Adipose tissue (tissue), 3 donors: ENCODE results near the gene AGBL4. TPM values are rescaled to one million over a fixed set of nuclear protein-coding genes. Genes with fewer than 3 reads are reported as not detected.

ENCODE experiments used
- H3K27ac ChIP-seq: one replicate; pipeline ENCODE4 v1.5.1; 2013; ENCODE audit warnings: low read depth, low read length
- WGBS, 3 donors: extraction: QIAGEN DNeasy Blood & Tissue Kit; methylation state at CpG; one replicate each; pipeline ENCODE4 v1.1.7; 2013; 5-methylcytosine and 5-hydroxymethylcytosine counted together
- polyA plus RNA-seq, 3 donors: library from polyadenylated mRNA; stranded (reverse); fragments of 200-250 nt; gene quantifications; one replicate each; pipeline ENCODE4 v1.2.3, GENCODE V29; 2013
- donor health status: healthy with polysubstance abuse.
- donor health status: Bipolar disorder and iron deficiency.
- donor health status: healthy.

The AGBL4 gene
- polyA plus RNA-seq, 3 donors: 0.06 to 0.51 TPM; not detected in 1

- no peak overlapping the region for H3K27ac ChIP-seq
- 89 to 93% (median 89%) methylated on average over 2 of the region's 2 CpGs for WGBS, 3 donors
These were observed 1239.5 kb downstream of the AGBL4 start for GRCh38 chr1:48784301-48784700.

- WGBS, 3 donors: 4 to 14% (median 12%) methylated on average over 17 of the region's 17 CpGs
- no peak overlapping the region for H3K27ac ChIP-seq
These were observed 1246.4 kb downstream of the AGBL4 start for GRCh38 chr1:48777219-48777895.

GRCh38 chr1:48776393-48777218, 1247.1 kb downstream of the AGBL4 start, which contains the start of gene BEND5:
Gene BEND5 (minus strand): TSS chr1:48776891. CDS start chr1:48776831, 60 bp downstream.
- 0 to 2% (median 1%) methylated on average over 70 to 73 of the region's 73 CpGs for WGBS, 3 donors
- no peak within 1 kb of the TSS for H3K27ac ChIP-seq

GRCh38 chr1:48775831-48776392, 1247.8 kb downstream of the AGBL4 start:
- WGBS, 3 donors: 1 to 7% (median 6%) methylated on average over 7 of the region's 7 CpGs
- no peak overlapping the region for H3K27ac ChIP-seq

- 96 to 100% (median 97%) methylated on average over 1 of the region's 1 CpG for WGBS, 3 donors
- no peak overlapping the region for H3K27ac ChIP-seq
These were observed 1250.6 kb downstream of the AGBL4 start for GRCh38 chr1:48773133-48773532.

GRCh38 chr1:48772211-48772610, 1251.5 kb downstream of the AGBL4 start:
- WGBS, 3 donors: 43 to 93% (median 88%) methylated on average over 2 of the region's 2 CpGs
- no peak overlapping the region for H3K27ac ChIP-seq

- WGBS, 3 donors: 70 to 85% (median 79%) methylated on average over 2 of the region's 2 CpGs
- H3K27ac ChIP-seq: no peak overlapping the region
These were observed 1252.2 kb downstream of the AGBL4 start for GRCh38 chr1:48771561-48771960.

- H3K27ac ChIP-seq: no peak overlapping the region
These were observed 1255.7 kb downstream of the AGBL4 start for GRCh38 chr1:48767975-48768510.

- WGBS, 3 donors: 94 to 100% (median 97%) methylated on average over 1 of the region's 1 CpG
- H3K27ac ChIP-seq: no peak overlapping the region
These were observed 1258.4 kb downstream of the AGBL4 start for GRCh38 chr1:48765335-48765734.

- no peak overlapping the region for H3K27ac ChIP-seq
- WGBS, 3 donors: 78 to 86% (median 83%) methylated on average over 7 of the region's 7 CpGs
These were observed 1261.8 kb downstream of the AGBL4 start for GRCh38 chr1:48761986-48762385.

- H3K27ac ChIP-seq: no peak overlapping the region
These were observed 1262.3 kb downstream of the AGBL4 start for GRCh38 chr1:48761411-48761810.

- 76 to 81% (median 78%) methylated on average over 7 of the region's 7 CpGs for WGBS, 3 donors
- H3K27ac ChIP-seq: no peak overlapping the region
These were observed 1262.9 kb downstream of the AGBL4 start for GRCh38 chr1:48760857-48761256.

- WGBS, 3 donors: 96 to 98% (median 97%) methylated on average over 18 of the region's 18 CpGs
- no peak overlapping the region for H3K27ac ChIP-seq
These were observed 1264.8 kb downstream of the AGBL4 start for GRCh38 chr1:48758976-48759375.

- H3K27ac ChIP-seq: no peak overlapping the region
- 94 to 98% (median 96%) methylated on average over 2 of the region's 2 CpGs for WGBS, 3 donors
These were observed 1266.4 kb downstream of the AGBL4 start for GRCh38 chr1:48757363-48757762.

GRCh38 chr1:48756683-48757316, 1267.0 kb downstream of the AGBL4 start:
- WGBS, 3 donors: 91 to 100% (median 97%) methylated on average over 1 of the region's 1 CpG
- H3K27ac ChIP-seq: no peak overlapping the region

GRCh38 chr1:48753293-48753692, 1270.5 kb downstream of the AGBL4 start:
- H3K27ac ChIP-seq: no peak overlapping the region
- WGBS, 3 donors: 64 to 82% (median 77%) methylated on average over 1 of the region's 1 CpG

GRCh38 chr1:48750109-48750508, 1273.6 kb downstream of the AGBL4 start:
- H3K27ac ChIP-seq: no peak overlapping the region
- 49 to 95% (median 68%) methylated on average over 1 of the region's 1 CpG for WGBS, 3 donors

- no peak overlapping the region for H3K27ac ChIP-seq
- 78 to 89% (median 82%) methylated on average over 7 of the region's 7 CpGs for WGBS, 3 donors
These were observed 1274.7 kb downstream of the AGBL4 start for GRCh38 chr1:48749068-48749467.

- no peak overlapping the region for H3K27ac ChIP-seq
- WGBS, 3 donors: 86 to 95% (median 89%) methylated on average over 5 of the region's 5 CpGs
These were observed 1276.8 kb downstream of the AGBL4 start for GRCh38 chr1:48746906-48747305.
